NCI-H1694 treated with DMSO at 0.1 percent for 48 hours (cell line): ENCODE results near the gene LRP1.

ENCODE experiments used
- DNase-seq: peaks from one replicate; lab custom pipeline; 2025; lab: John Stamatoyannopoulos, UW

The LRP1 gene

GRCh38 chr12:57195186-57195585 is 66.9 kb downstream of the LRP1 start:
- no peak for DNase-seq

GRCh38 chr12:57195611-57196371 is 67.5 kb downstream of the LRP1 start:
- no peak for DNase-seq

GRCh38 chr12:57196439-57196838 is 68.2 kb downstream of the LRP1 start:
- DNase-seq = no peak

- no peak for DNase-seq
Measured at GRCh38 chr12:57196956-57197355, 68.7 kb downstream of the LRP1 start.

GRCh38 chr12:57198329-57198728 is 70.0 kb downstream of the LRP1 start:
- no peak for DNase-seq

- DNase-seq = no peak
Measured at GRCh38 chr12:57199191-57199590, 70.9 kb downstream of the LRP1 start.

GRCh38 chr12:57200497-57200896 is 72.2 kb downstream of the LRP1 start:
- DNase-seq = no peak

- DNase-seq = no peak
Measured at GRCh38 chr12:57201219-57201618, 72.9 kb downstream of the LRP1 start.

GRCh38 chr12:57201631-57202030 is 73.3 kb downstream of the LRP1 start:
- DNase-seq = no peak

- no peak for DNase-seq
Measured at GRCh38 chr12:57202321-57202720, 74.0 kb downstream of the LRP1 start.

- DNase-seq = no peak
Measured at GRCh38 chr12:57203201-57203600, 74.9 kb downstream of the LRP1 start.

GRCh38 chr12:57203791-57204190 is 75.5 kb downstream of the LRP1 start:
- no peak for DNase-seq

- no peak for DNase-seq
Measured at GRCh38 chr12:57204454-57204853, 76.2 kb downstream of the LRP1 start.

- DNase-seq = no peak
Measured at GRCh38 chr12:57205186-57205585, 76.9 kb downstream of the LRP1 start.

GRCh38 chr12:57205931-57206330 is 77.6 kb downstream of the LRP1 start:
- no peak for DNase-seq

GRCh38 chr12:57207731-57208630 is 79.7 kb downstream of the LRP1 start:
- DNase-seq = no peak

GRCh38 chr12:57208631-57209282 is 80.5 kb downstream of the LRP1 start:
- no peak for DNase-seq

GRCh38 chr12:57209916-57210315 is 81.6 kb downstream of the LRP1 start:
- no peak for DNase-seq

- no peak for DNase-seq
Measured at GRCh38 chr12:57210461-57210860, 82.2 kb downstream of the LRP1 start.

- no peak for DNase-seq
Measured at GRCh38 chr12:57210926-57211692, 82.8 kb downstream of the LRP1 start.

- no peak for DNase-seq
Measured at GRCh38 chr12:57211791-57212700, 83.8 kb downstream of the LRP1 start.
